ENCODE data around the gene BUB1B.
"Not testable (repeated sequence)": the region's sequence is repeated elsewhere in the genome, so short reads cannot be mapped to it uniquely, and the experiment has no call there.

Gene BUB1B

GRCh38 chr15:40135846-40136450, 24.9 kb upstream of the BUB1B start:
- in situ Hi-C loops (cut with MboI; ENCODE audit: low pct_unique_long_range_greater_than_20kb, low sequenced_read_pairs); DNase-seq: not testable (repeated sequence)

GRCh38 chr15:40136470-40137302, 24.2 kb upstream of the BUB1B start:
- no peak for DNase-seq
- in situ Hi-C loops (cut with MboI; ENCODE audit: low pct_unique_long_range_greater_than_20kb, low sequenced_read_pairs) = no loop called here

GRCh38 chr15:40137303-40138200, 23.3 kb upstream of the BUB1B start:
- DNase-seq = no peak
- in situ Hi-C loops (cut with MboI; ENCODE audit: low pct_unique_long_range_greater_than_20kb, low sequenced_read_pairs) = no loop called here

- in situ Hi-C loops (cut with MboI; ENCODE audit: low pct_unique_long_range_greater_than_20kb, low sequenced_read_pairs) = not testable (repeated sequence)
These were observed 22.7 kb upstream of the BUB1B start for GRCh38 chr15:40138201-40138570.

GRCh38 chr15:40142428-40142827, 18.4 kb upstream of the BUB1B start:
- in situ Hi-C loops (cut with MboI; ENCODE audit: low pct_unique_long_range_greater_than_20kb, low sequenced_read_pairs) = no loop called here
- no peak for DNase-seq

More at GRCh38 chr15:40138201-40138570, 22.7 kb upstream of the BUB1B start:
- DNase-seq = not testable (repeated sequence)

GRCh38 chr15:40146037-40146436, 14.8 kb upstream of the BUB1B start:
- in situ Hi-C loops (cut with MboI; ENCODE audit: low pct_unique_long_range_greater_than_20kb, low sequenced_read_pairs) = no loop called here
- DNase-seq = no peak

- no peak for DNase-seq
- in situ Hi-C loops (cut with MboI; ENCODE audit: low pct_unique_long_range_greater_than_20kb, low sequenced_read_pairs) = no loop called here
These were observed 11.5 kb upstream of the BUB1B start for GRCh38 chr15:40149339-40149738.

GRCh38 chr15:40150163-40150925, 10.5 kb upstream of the BUB1B start:
- DNase-seq = peak; percentile 25
- in situ Hi-C loops (cut with MboI; ENCODE audit: low pct_unique_long_range_greater_than_20kb, low sequenced_read_pairs) = no loop called here

GRCh38 chr15:40151499-40151898, 9.4 kb upstream of the BUB1B start:
- in situ Hi-C loops (cut with MboI; ENCODE audit: low pct_unique_long_range_greater_than_20kb, low sequenced_read_pairs) = no loop called here
- DNase-seq = no peak

GRCh38 chr15:40151991-40152390, 8.9 kb upstream of the BUB1B start:
- DNase-seq = no peak
- in situ Hi-C loops (cut with MboI; ENCODE audit: low pct_unique_long_range_greater_than_20kb, low sequenced_read_pairs) = no loop called here

- DNase-seq; in situ Hi-C loops (cut with MboI; ENCODE audit: low pct_unique_long_range_greater_than_20kb, low sequenced_read_pairs): not testable (repeated sequence)
These were observed 6.0 kb upstream of the BUB1B start for GRCh38 chr15:40154821-40155220.

- no peak for DNase-seq
- in situ Hi-C loops (cut with MboI; ENCODE audit: low pct_unique_long_range_greater_than_20kb, low sequenced_read_pairs) = no loop called here
These were observed 5.5 kb upstream of the BUB1B start for GRCh38 chr15:40155270-40155910.

- in situ Hi-C loops (cut with MboI; ENCODE audit: low pct_unique_long_range_greater_than_20kb, low sequenced_read_pairs) = no loop called here
- no peak for DNase-seq
These were observed 3.0 kb upstream of the BUB1B start for GRCh38 chr15:40157778-40158447.

- in situ Hi-C loops (cut with MboI; ENCODE audit: low pct_unique_long_range_greater_than_20kb, low sequenced_read_pairs) = no loop called here
- DNase-seq = no peak
These were observed 848 bp upstream of the BUB1B start for GRCh38 chr15:40160021-40160420.

- in situ Hi-C loops (cut with MboI; ENCODE audit: low pct_unique_long_range_greater_than_20kb, low sequenced_read_pairs) = no loop called here
- DNase-seq = peak; percentile 38
These were observed 973 bp downstream of the BUB1B start for GRCh38 chr15:40161693-40162391.

GRCh38 chr15:40162552-40162951, 1.7 kb downstream of the BUB1B start:
- in situ Hi-C loops (cut with MboI; ENCODE audit: low pct_unique_long_range_greater_than_20kb, low sequenced_read_pairs) = no loop called here
- DNase-seq = peak; percentile 15

- DNase-seq = no peak
- in situ Hi-C loops (cut with MboI; ENCODE audit: low pct_unique_long_range_greater_than_20kb, low sequenced_read_pairs) = no loop called here
These were observed 3.0 kb downstream of the BUB1B start for GRCh38 chr15:40163657-40164416.
